ENCODE measurements around the gene SPNS3. TPM values are rescaled to one million over a fixed set of nuclear protein-coding genes. Genes with fewer than 3 reads are reported as not detected.
A peak's percentile ranks its signal among the peaks of the same experiment; 100 is the strongest.

SPNS3 gene
- total RNA-seq, 1 donor from 2014 or later: 1.1 TPM

- intact Hi-C loops (cut with micrococcal nuclease): no loop called here
- Mint-ChIP-seq H3K4me1 (ENCODE audit: low read depth) (peaks cover 2% of the 10 kb centered on the region), H3K27me3 (ENCODE audit: insufficient read depth) (no peaks in the 10 kb centered on the region), H3K4me3 (no peak overlapping the region), H3K27ac (no peak overlapping the region), H3K36me3 (ENCODE audit: low read depth) (no peaks in the 10 kb centered on the region), H3K9me3 (no peaks in the 10 kb centered on the region)
- DNase-seq (ENCODE audit: low spot score): no peak
Measured at GRCh38 chr17:4407851-4408250, 25.9 kb upstream of the SPNS3 start.

GRCh38 chr17:4409659-4410058 is 24.1 kb upstream of the SPNS3 start:
- no peak overlapping the region for H3K4me3 Mint-ChIP-seq
- H3K9me3 Mint-ChIP-seq: no peaks in the 10 kb centered on the region
- no peak overlapping the region for H3K27ac Mint-ChIP-seq
- no peak for DNase-seq (ENCODE audit: low spot score)
- H3K27me3 Mint-ChIP-seq (ENCODE audit: insufficient read depth): peaks cover 2% of the 10 kb centered on the region
- intact Hi-C loops (cut with micrococcal nuclease): no loop called here
- peaks cover 5% of the 10 kb centered on the region for H3K4me1 Mint-ChIP-seq (ENCODE audit: low read depth)
- no peaks in the 10 kb centered on the region for H3K36me3 Mint-ChIP-seq (ENCODE audit: low read depth)

- H3K9me3 Mint-ChIP-seq: no peaks in the 10 kb centered on the region
- H3K27me3 Mint-ChIP-seq (ENCODE audit: insufficient read depth): peaks cover 2% of the 10 kb centered on the region
- H3K4me1 Mint-ChIP-seq (ENCODE audit: low read depth): peaks cover 5% of the 10 kb centered on the region
- DNase-seq (ENCODE audit: low spot score): no peak
- intact Hi-C loops (cut with micrococcal nuclease): no loop called here
- H3K4me3 Mint-ChIP-seq: no peak overlapping the region
- no peaks in the 10 kb centered on the region for H3K36me3 Mint-ChIP-seq (ENCODE audit: low read depth)
- no peak overlapping the region for H3K27ac Mint-ChIP-seq
Measured at GRCh38 chr17:4411201-4411600, 22.5 kb upstream of the SPNS3 start.

GRCh38 chr17:4412933-4413831 is 20.6 kb upstream of the SPNS3 start:
- peak overlapping the region; percentile 59 for H3K27ac Mint-ChIP-seq
- DNase-seq (ENCODE audit: low spot score): peak; percentile 82
- intact Hi-C loops (cut with micrococcal nuclease): loop anchor here (1.0 kb wide), 6 partner anchors 47 to 270 kb away; partner anchors contain the start of genes ANKFY1, CYB5D2, UBE2G1 and ZZEF1
- H3K27me3 Mint-ChIP-seq (ENCODE audit: insufficient read depth): peaks cover 2% of the 10 kb centered on the region
- no peaks in the 10 kb centered on the region for H3K36me3 Mint-ChIP-seq (ENCODE audit: low read depth)
- no peaks in the 10 kb centered on the region for H3K9me3 Mint-ChIP-seq
- peak overlapping the region; percentile 50 for H3K4me3 Mint-ChIP-seq
- H3K4me1 Mint-ChIP-seq (ENCODE audit: low read depth): peaks cover 5% of the 10 kb centered on the region

GRCh38 chr17:4417129-4417667 is 16.5 kb upstream of the SPNS3 start:
- Mint-ChIP-seq H3K9me3 (no peaks in the 10 kb centered on the region), H3K4me3 (no peak overlapping the region)
- intact Hi-C loops (cut with micrococcal nuclease): no loop called here

GRCh38 chr17:4420692-4421131 is 13.0 kb upstream of the SPNS3 start:
- H3K4me1 Mint-ChIP-seq (ENCODE audit: low read depth): no peaks in the 10 kb centered on the region
- H3K9me3 Mint-ChIP-seq: no peaks in the 10 kb centered on the region
- no peaks in the 10 kb centered on the region for H3K36me3 Mint-ChIP-seq (ENCODE audit: low read depth)
- H3K4me3 Mint-ChIP-seq: no peak overlapping the region
- DNase-seq (ENCODE audit: low spot score): peak; percentile 51
- no peaks in the 10 kb centered on the region for H3K27me3 Mint-ChIP-seq (ENCODE audit: insufficient read depth)
- H3K27ac Mint-ChIP-seq: no peak overlapping the region
- intact Hi-C loops (cut with micrococcal nuclease): loop anchor here (1.0 to 10.0 kb wide), 4 partner anchors 77 to 464 kb away; partner anchors contain the start of gene SPNS2

More at GRCh38 chr17:4417129-4417667, 16.5 kb upstream of the SPNS3 start:
- peaks cover 5% of the 10 kb centered on the region for H3K4me1 Mint-ChIP-seq (ENCODE audit: low read depth)
- no peak for DNase-seq (ENCODE audit: low spot score)
- H3K36me3 Mint-ChIP-seq (ENCODE audit: low read depth): no peaks in the 10 kb centered on the region
- peaks cover 2% of the 10 kb centered on the region for H3K27me3 Mint-ChIP-seq (ENCODE audit: insufficient read depth)
- H3K27ac Mint-ChIP-seq: no peak overlapping the region

GRCh38 chr17:4422864-4423263 is 10.9 kb upstream of the SPNS3 start:
- Mint-ChIP-seq H3K9me3 (no peaks in the 10 kb centered on the region), H3K4me1 (ENCODE audit: low read depth) (no peaks in the 10 kb centered on the region), H3K27me3 (ENCODE audit: insufficient read depth) (no peaks in the 10 kb centered on the region), H3K36me3 (ENCODE audit: low read depth) (no peaks in the 10 kb centered on the region), H3K27ac (no peak overlapping the region), H3K4me3 (no peak overlapping the region)
- intact Hi-C loops (cut with micrococcal nuclease): loop anchor here (5.0 to 10.0 kb wide), 2 partner anchors 74 to 462 kb away; partner anchors contain the start of gene SPNS2
- no peak for DNase-seq (ENCODE audit: low spot score)

- Mint-ChIP-seq H3K27ac (no peak overlapping the region), H3K9me3 (no peaks in the 10 kb centered on the region), H3K27me3 (ENCODE audit: insufficient read depth) (peaks cover 4% of the 10 kb centered on the region), H3K4me1 (ENCODE audit: low read depth) (no peaks in the 10 kb centered on the region), H3K36me3 (ENCODE audit: low read depth) (no peaks in the 10 kb centered on the region), H3K4me3 (no peak overlapping the region)
- intact Hi-C loops (cut with micrococcal nuclease): loop anchor here (10.0 kb wide), 1 partner anchor 459 kb away; no protein-coding TSS in a partner anchor
- no peak for DNase-seq (ENCODE audit: low spot score)
Measured at GRCh38 chr17:4425398-4425797, 8.3 kb upstream of the SPNS3 start.

- peaks cover 4% of the 10 kb centered on the region for H3K27me3 Mint-ChIP-seq (ENCODE audit: insufficient read depth)
- H3K27ac Mint-ChIP-seq: no peak overlapping the region
- DNase-seq (ENCODE audit: low spot score): no peak
- no peaks in the 10 kb centered on the region for H3K36me3 Mint-ChIP-seq (ENCODE audit: low read depth)
- intact Hi-C loops (cut with micrococcal nuclease): loop anchor here (10.0 kb wide), 1 partner anchor 458 kb away; no protein-coding TSS in a partner anchor
- H3K4me1 Mint-ChIP-seq (ENCODE audit: low read depth): no peaks in the 10 kb centered on the region
- no peaks in the 10 kb centered on the region for H3K9me3 Mint-ChIP-seq
- no peak overlapping the region for H3K4me3 Mint-ChIP-seq
Measured at GRCh38 chr17:4426499-4427208, 7.1 kb upstream of the SPNS3 start.

GRCh38 chr17:4427505-4427904 is 6.2 kb upstream of the SPNS3 start:
- H3K27ac Mint-ChIP-seq: no peak overlapping the region
- no peaks in the 10 kb centered on the region for H3K9me3 Mint-ChIP-seq
- intact Hi-C loops (cut with micrococcal nuclease): loop anchor here (10.0 kb wide), 1 partner anchor 457 kb away; no protein-coding TSS in a partner anchor
- H3K4me1 Mint-ChIP-seq (ENCODE audit: low read depth): no peaks in the 10 kb centered on the region
- H3K36me3 Mint-ChIP-seq (ENCODE audit: low read depth): no peaks in the 10 kb centered on the region
- no peak for DNase-seq (ENCODE audit: low spot score)
- peaks cover 4% of the 10 kb centered on the region for H3K27me3 Mint-ChIP-seq (ENCODE audit: insufficient read depth)
- no peak overlapping the region for H3K4me3 Mint-ChIP-seq

- intact Hi-C loops (cut with micrococcal nuclease): no loop called here
- Mint-ChIP-seq H3K4me3 (peak overlapping the region; percentile 1), H3K9me3 (no peaks in the 10 kb centered on the region), H3K4me1 (ENCODE audit: low read depth) (peaks cover 31% of the 10 kb centered on the region), H3K36me3 (ENCODE audit: low read depth) (no peaks in the 10 kb centered on the region), H3K27me3 (ENCODE audit: insufficient read depth) (no peaks in the 10 kb centered on the region), H3K27ac (peak overlapping the region; percentile 4)
- peak; percentile 3 for DNase-seq (ENCODE audit: low spot score)
Measured at GRCh38 chr17:4436381-4436780, 2.6 kb downstream of the SPNS3 start.

GRCh38 chr17:4436846-4437245 is 3.1 kb downstream of the SPNS3 start:
- H3K27ac Mint-ChIP-seq: no peak overlapping the region
- H3K36me3 Mint-ChIP-seq (ENCODE audit: low read depth): no peaks in the 10 kb centered on the region
- intact Hi-C loops (cut with micrococcal nuclease): no loop called here
- H3K4me1 Mint-ChIP-seq (ENCODE audit: low read depth): peaks cover 31% of the 10 kb centered on the region
- no peaks in the 10 kb centered on the region for H3K9me3 Mint-ChIP-seq
- H3K27me3 Mint-ChIP-seq (ENCODE audit: insufficient read depth): no peaks in the 10 kb centered on the region
- H3K4me3 Mint-ChIP-seq: peak overlapping the region; percentile 4
- DNase-seq (ENCODE audit: low spot score): no peak
